Muscle layer of duodenum (tissue), 2 donors: ENCODE results near the gene INCA1.

Experiments
- H3K27ac ChIP-seq: one replicate; pipeline ENCODE4 v1.7.0; 2013; ENCODE audit warnings: mild to moderate bottlenecking, low read length
- H3K27me3 ChIP-seq: one replicate; pipeline ENCODE4 v1.7.0; 2013; ENCODE audit warnings: low read depth, mild to moderate bottlenecking, control low read depth, low read length
- H3K36me3 ChIP-seq, 2 donors: one replicate each; pipeline ENCODE4 v1.7.0; 2013; ENCODE audit warnings: low read length in 2 of 2, control low read depth in 1 of 2, mild to moderate bottlenecking in 1 of 2; ENCODE audit not compliant: insufficient read depth in 2 of 2, control insufficient read depth in 1 of 2
- H3K4me1 ChIP-seq, 2 donors: one replicate each; pipeline ENCODE4 v1.7.0; 2013; ENCODE audit warnings: low read length in 2 of 2, mild to moderate bottlenecking in 2 of 2, control low read depth in 1 of 2, moderate library complexity in 1 of 2; ENCODE audit not compliant: insufficient read depth in 2 of 2, control insufficient read depth in 1 of 2
- H3K4me3 ChIP-seq, 2 donors: one replicate each; pipeline ENCODE4 v1.7.0; 2013; ENCODE audit warnings: low read length in 2 of 2, low read depth in 1 of 2, mild to moderate bottlenecking in 1 of 2
- H3K9me3 ChIP-seq, 2 donors: one replicate each; pipeline ENCODE4 v1.7.0; 2013; ENCODE audit warnings: low read length in 2 of 2, control low read depth in 1 of 2, mild to moderate bottlenecking in 1 of 2; ENCODE audit not compliant: control insufficient read depth in 1 of 2
- donor health status: healthy.

The INCA1 gene

DNA sequence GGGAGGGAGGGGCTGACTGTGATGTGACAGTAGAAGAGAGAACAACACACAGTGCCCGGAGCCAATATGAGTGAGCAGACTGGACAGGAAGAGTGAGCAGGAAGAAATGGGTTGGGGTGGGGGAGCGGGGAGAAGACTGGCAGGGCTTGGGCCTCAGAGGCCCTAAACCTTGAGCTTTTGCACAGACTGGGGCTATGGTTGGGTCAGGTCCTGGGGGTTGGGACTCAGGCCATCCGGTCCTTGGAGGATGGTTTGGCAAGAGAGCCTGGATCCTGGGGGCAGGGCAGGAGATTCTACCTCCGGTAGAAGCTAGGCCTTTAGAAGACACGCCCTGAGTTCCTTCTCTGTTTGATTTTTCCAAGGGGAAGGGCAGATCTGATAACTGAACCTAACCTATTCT, 10.9 kb downstream of the INCA1 start:
- Histone ChIP-seq H3K4me3 (peak overlapping the region; percentile 65 to 78), H3K27ac (peak overlapping the region; percentile 82), H3K27me3 (no peaks in the 10 kb centered on the region), H3K36me3 (peaks cover 10 to 27% of the 10 kb centered on the region in 2 donors), H3K4me1 (peaks cover 15 to 24% of the 10 kb centered on the region in 2 donors), H3K9me3 (no peaks in the 10 kb centered on the region)

DNA sequence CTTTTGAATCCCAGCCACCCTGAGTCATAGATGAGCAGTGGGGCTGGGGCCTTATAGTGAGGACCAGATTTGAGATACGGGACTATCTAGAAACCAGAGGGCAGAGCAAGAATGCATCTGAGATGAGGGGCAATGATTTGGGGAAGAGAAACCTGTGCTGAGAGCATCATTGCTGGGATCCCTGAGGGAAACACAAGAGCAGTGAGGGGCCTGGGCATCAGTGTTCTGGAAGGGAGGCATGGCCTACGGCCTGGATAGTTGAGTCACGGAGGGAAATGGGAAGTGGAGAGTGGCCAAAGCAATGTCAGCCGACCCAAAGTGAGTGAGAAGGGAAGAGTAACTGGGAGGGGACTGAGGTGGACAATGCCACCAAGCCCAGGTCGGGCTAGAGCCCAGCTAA, 15.0 kb downstream of the INCA1 start:
- Histone ChIP-seq H3K36me3 (peaks cover 27 to 62% of the 10 kb centered on the region in 2 donors), H3K4me3 (no peak overlapping the region), H3K27me3 (no peaks in the 10 kb centered on the region), H3K4me1 (peaks cover 10 to 20% of the 10 kb centered on the region in 2 donors), H3K27ac (no peak overlapping the region), H3K9me3 (no peaks in the 10 kb centered on the region)

DNA sequence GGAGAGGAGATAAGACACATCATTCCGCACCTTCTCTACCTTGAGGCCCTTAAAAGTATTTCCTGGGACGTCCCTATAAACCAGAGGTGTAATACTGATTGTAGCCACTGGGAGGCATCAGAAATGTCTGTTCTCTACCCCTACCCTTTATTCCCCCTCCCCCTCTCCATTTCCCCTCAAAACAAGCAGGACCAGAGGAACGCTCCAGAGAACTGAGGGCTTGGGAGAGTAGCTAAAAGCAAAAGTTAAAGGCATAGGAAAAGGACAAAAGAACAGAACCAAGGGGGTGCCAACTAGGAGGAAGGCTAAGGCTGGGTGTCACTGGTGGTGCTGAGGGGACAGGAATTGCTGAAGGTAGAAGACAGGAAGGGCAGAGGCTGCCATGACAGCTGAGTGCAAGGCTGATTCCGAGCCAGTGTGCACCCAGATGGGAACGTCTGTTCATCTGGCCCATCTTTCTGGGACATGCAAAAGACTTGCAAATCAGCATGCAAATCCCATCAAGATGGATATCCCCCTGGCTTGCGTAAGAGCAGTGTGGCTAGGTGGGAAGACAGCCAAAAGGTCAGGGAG, 16.6 kb downstream of the INCA1 start:
- peaks cover 31 to 70% of the 10 kb centered on the region in 2 donors for H3K36me3 ChIP-seq
- no peaks in the 10 kb centered on the region for H3K27me3 ChIP-seq

DNA sequence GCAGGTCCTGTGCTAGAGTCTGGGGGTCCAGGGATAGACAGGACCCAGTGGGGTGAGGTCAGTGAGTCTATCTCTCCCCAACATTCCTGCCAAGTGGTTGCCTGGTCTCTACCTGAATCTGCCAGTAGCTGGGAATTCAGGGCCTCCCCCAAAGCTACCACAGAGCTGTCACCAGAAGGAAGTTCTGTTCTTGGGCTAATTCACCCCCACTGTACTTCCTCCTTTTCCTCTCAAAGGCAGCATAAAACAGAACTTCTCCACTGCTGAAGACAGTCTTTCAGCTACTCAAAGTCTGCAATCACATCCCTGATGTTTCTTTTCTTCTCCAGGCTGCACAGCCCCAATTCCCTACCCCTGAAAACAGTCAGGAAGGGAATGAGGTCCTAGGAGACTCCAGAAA, 18.6 kb downstream of the INCA1 start:
- Histone ChIP-seq H3K27ac (no peak overlapping the region), H3K4me1 (peaks cover 4 to 16% of the 10 kb centered on the region in 2 donors), H3K36me3 (peaks cover 37 to 75% of the 10 kb centered on the region in 2 donors)

More for the DNA sequence above, 16.6 kb downstream of the INCA1 start:
- Histone ChIP-seq H3K27ac (no peak overlapping the region), H3K4me3 (no peak overlapping the region), H3K4me1 (peaks cover 4 to 12% of the 10 kb centered on the region in 2 donors), H3K9me3 (no peaks in the 10 kb centered on the region)

DNA sequence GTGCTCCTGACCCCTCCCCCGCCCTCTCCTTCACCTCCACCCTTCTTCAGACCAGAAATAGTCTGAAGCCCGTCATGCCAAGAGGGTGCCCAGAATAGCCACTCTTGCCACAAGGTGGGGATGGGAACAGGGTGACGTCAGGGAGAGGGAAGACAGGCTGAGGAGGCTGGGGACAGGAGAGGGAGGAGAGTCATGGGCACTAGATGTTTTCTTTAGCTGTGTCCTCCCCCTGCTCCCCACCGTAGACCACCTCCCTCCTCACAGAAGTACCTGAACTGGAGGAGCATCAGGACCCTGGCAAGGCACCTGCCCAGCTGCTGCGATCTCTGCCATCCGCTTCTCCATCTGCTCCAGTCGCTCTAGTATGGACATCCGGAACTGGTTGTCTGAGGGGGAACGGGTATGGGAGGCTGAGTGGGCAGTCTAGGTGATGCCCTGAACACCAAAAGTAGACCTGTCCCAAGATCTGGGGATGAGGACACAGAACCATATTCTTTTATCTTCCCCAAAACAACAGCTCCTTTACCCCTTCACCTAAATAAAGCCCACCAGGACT, 23.1 kb downstream of the INCA1 start:
- Histone ChIP-seq H3K27ac (no peak overlapping the region), H3K27me3 (no peaks in the 10 kb centered on the region), H3K9me3 (no peaks in the 10 kb centered on the region), H3K36me3 (peaks cover 57 to 58% of the 10 kb centered on the region in 2 donors), H3K4me3 (no peak overlapping the region), H3K4me1 (peaks cover 6 to 33% of the 10 kb centered on the region in 2 donors)

More for the DNA sequence above, 18.6 kb downstream of the INCA1 start:
- Histone ChIP-seq H3K27me3 (no peaks in the 10 kb centered on the region), H3K9me3 (no peaks in the 10 kb centered on the region), H3K4me3 (no peak overlapping the region)

DNA sequence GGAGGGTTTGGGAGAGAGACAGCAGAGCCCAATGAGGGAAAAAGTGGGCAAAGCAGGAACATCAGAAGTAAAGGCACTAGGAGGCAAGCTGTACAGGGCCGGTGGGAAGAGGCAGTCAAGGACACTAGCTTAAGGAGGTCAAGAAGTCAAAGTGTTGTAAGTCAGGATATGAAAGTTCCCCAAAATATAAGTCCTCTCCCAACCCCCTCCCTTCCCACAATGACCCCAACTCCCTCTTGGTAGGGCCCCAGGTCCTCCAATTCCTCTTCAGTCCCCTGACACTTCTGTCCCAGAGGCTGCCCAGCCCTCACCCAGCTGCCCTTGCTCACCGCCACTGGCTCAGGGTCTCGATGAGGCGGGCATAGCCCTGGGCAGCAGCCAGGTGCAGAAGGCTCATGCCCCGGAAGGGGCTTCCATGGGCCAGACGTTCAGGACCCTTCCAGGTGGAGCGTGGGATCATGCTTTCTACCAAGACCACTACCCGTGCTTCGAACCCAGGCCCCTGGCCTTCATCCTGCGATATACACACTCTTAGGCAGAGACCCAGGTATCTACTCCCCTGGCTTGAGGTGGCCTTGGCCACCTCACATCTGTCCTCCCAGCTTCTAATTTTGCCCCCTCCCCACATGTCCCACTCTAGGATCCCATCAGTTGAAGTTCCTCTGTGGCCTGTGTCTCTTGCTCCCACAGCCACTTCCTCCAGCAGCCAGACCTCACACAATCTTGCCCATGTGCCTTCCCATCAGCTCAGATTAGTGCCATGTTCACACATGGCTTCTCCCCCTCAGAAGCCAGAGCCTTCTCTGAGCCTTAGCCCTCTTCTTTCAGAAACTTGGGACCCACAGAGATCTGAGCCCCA, 23.8 kb downstream of the INCA1 start:
- H3K36me3 ChIP-seq: peaks cover 53 to 57% of the 10 kb centered on the region in 2 donors
- no peak overlapping the region for H3K4me3 ChIP-seq
- H3K4me1 ChIP-seq: peaks cover 10 to 39% of the 10 kb centered on the region in 2 donors
- no peaks in the 10 kb centered on the region for H3K27me3 ChIP-seq
- no peak overlapping the region for H3K27ac ChIP-seq
- no peaks in the 10 kb centered on the region for H3K9me3 ChIP-seq

DNA sequence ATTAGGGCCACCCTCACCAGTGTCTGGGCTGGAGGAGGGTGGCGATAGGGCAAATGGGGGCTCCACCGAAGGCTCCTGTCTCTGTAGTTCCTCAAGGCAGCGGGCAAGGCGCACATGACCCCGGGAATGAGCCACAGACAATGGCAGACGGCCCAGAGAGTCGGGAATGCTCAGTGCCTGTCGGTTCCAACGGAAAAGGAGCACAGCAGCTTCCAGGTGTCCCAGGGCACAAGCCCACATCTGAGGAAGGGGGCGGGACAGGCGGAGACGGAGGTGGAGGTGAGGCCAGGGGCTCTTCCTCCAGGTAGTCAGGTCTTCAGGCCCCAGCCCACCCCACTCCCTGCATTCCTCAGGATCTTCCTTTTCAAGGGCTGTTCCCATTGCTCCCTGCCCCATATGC, 24.6 kb downstream of the INCA1 start:
- no peak overlapping the region for H3K27ac ChIP-seq
- peaks cover 46 to 51% of the 10 kb centered on the region in 2 donors for H3K36me3 ChIP-seq
- H3K4me1 ChIP-seq: peaks cover 11 to 42% of the 10 kb centered on the region in 2 donors
- no peaks in the 10 kb centered on the region for H3K27me3 ChIP-seq
- H3K9me3 ChIP-seq: no peaks in the 10 kb centered on the region
- no peak overlapping the region for H3K4me3 ChIP-seq

DNA sequence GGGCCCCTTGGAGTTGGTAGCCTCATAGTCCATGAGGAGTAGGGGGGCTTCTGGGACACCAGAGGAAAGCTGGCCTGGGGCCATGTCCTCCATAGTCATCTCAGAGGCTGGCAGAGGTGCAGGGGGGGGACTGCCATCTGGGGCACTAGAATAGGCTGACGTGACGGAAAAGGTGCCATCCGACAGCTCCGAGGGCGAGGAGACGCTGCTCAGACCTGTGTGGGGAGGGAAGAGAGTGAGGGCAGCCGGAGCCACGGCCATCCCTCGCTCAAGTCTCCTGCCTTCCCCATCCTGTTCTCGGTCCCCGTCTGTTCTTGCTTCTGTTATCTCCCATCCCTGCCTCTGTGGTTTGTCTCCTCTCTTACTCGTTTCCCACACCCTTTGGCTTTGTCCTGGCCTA, 25.0 kb downstream of the INCA1 start:
- H3K9me3 ChIP-seq: no peaks in the 10 kb centered on the region
- peak overlapping the region; percentile 39 for H3K27ac ChIP-seq
- no peak overlapping the region for H3K4me3 ChIP-seq
- H3K4me1 ChIP-seq: peaks cover 11 to 42% of the 10 kb centered on the region in 2 donors
- no peaks in the 10 kb centered on the region for H3K27me3 ChIP-seq
- peaks cover 42 to 49% of the 10 kb centered on the region in 2 donors for H3K36me3 ChIP-seq

DNA sequence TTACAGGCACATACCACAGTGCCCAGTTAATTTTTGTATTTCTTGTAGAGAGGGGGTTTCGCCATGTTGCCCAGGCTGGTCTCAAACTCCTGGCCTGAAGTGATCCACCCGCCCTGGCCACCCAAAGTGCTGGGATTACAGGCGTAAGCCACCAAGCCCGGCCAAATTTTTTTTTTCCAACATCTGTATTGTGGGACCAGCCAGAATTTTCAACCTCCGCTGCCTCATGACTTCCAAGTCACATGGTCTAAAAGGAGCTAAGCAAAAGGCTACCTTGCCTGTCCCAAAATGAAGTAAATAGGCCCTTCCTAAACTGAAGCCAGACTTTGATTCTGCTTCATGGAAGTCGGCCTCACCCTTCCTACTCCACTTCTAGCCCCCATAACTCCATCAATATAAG, 25.5 kb downstream of the INCA1 start:
- Histone ChIP-seq H3K27ac (peak overlapping the region; percentile 39), H3K27me3 (no peaks in the 10 kb centered on the region), H3K36me3 (peaks cover 38 to 45% of the 10 kb centered on the region in 2 donors), H3K4me1 (peaks cover 11 to 42% of the 10 kb centered on the region in 2 donors), H3K9me3 (no peaks in the 10 kb centered on the region), H3K4me3 (no peak overlapping the region)

DNA sequence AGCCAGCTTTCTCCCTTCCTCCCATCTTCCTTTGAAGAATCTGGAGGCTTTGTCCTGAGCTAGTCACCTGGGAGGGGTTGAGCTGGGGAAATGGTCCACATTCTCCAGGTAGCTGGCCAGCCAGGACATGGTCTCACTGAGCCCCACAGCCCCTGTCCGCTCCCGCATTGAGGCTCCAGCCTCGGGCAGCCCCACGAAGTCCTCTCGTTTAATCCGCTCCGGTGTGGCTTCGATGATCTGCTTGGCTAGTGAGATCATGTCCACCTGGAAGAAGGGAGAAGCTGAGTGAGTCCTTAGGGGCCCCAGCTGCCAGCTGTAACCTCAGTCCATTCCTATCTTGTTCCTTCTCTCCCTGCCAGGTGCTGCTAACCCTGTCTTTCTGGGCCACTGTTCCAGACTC, 27.0 kb downstream of the INCA1 start:
- H3K4me1 ChIP-seq: peaks cover 15 to 46% of the 10 kb centered on the region in 2 donors
- H3K27ac ChIP-seq: peak overlapping the region; percentile 89
- H3K4me3 ChIP-seq: no peak overlapping the region
- no peaks in the 10 kb centered on the region for H3K9me3 ChIP-seq
- H3K36me3 ChIP-seq: peaks cover 35 to 46% of the 10 kb centered on the region in 2 donors
- no peaks in the 10 kb centered on the region for H3K27me3 ChIP-seq

DNA sequence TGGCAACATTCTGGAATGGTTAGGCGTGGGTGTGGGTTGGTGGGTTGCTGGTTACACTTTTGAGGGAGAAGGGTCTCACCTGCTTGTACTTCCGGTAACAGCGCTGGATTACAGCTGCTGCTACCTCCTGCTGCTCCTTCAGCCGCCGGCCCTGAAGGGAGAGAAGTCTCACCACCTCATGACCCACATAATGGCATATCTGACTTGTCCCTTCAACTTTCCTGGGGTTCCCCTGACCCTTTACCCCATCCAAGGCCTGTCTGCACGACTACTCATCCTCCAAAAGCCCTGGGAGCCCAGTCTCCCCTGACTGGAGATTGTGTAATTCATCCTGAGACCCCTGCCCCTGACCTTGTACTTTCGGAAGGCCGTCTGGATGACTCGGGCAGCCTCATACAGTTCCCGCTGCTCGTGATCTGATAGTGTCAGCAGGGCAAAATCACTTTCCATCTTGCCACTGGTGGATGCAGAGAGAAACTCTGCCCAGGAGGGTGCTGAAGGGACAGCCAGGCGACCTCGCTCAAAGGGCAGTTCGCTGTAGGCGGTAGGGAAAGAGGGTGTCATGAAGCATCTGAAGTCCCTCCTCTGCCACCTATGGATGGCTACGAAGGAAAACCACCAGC, 27.7 kb downstream of the INCA1 start:
- H3K27me3 ChIP-seq: no peaks in the 10 kb centered on the region
- peaks cover 35 to 41% of the 10 kb centered on the region in 2 donors for H3K36me3 ChIP-seq
- H3K4me1 ChIP-seq: peaks cover 15 to 47% of the 10 kb centered on the region in 2 donors
- H3K4me3 ChIP-seq: peak overlapping the region; percentile 72 to 90
- no peaks in the 10 kb centered on the region for H3K9me3 ChIP-seq
- H3K27ac ChIP-seq: peak overlapping the region; percentile 89
